HEK293 (cell line): ENCODE measurements around the gene PHF3.

Source experiments
- ELK4 ChIP-seq: IDR thresholded peaks from 2 replicates; pipeline ENCODE4 v1.6.1; 2011; ENCODE audit warnings: mild to moderate bottlenecking, low read depth, low read length, borderline replicate concordance
- IKZF3 ChIP-seq: fragments of 450-650 bp; IDR thresholded peaks from 2 replicates; pipeline ENCODE4 v1.5.0; 2018; ENCODE audit warnings: missing biosample characterization, mild to moderate bottlenecking, missing genetic modification characterization, moderate library complexity
- KLF7 ChIP-seq: fragments of 450-650 bp; formaldehyde crosslinking; IDR thresholded peaks from 2 replicates; pipeline ENCODE4 v1.5.1; 2016; ENCODE audit warnings: missing biosample characterization, missing genetic modification characterization, borderline replicate concordance
- PRDM10 ChIP-seq: fragments of 450-650 bp; formaldehyde crosslinking; IDR thresholded peaks from 2 replicates; pipeline ENCODE4 v1.5.1; 2016; ENCODE audit warnings: missing biosample characterization, missing genetic modification characterization
- SCRT2 ChIP-seq: fragments of 450-650 bp; formaldehyde crosslinking; IDR thresholded peaks from 2 replicates; pipeline ENCODE4 v1.5.1; 2016; ENCODE audit warnings: missing biosample characterization, missing genetic modification characterization
- TCF7L2 ChIP-seq: IDR thresholded peaks from 2 replicates; pipeline ENCODE4 v1.6.1; 2011; ENCODE audit warnings: low read depth, mild to moderate bottlenecking, inconsistent platforms, low read length, moderate library complexity, borderline replicate concordance
- ZBTB44 ChIP-seq: fragments of 450-650 bp; IDR thresholded peaks from 2 replicates; pipeline ENCODE4 v1.5.1; 2018; ENCODE audit warnings: missing biosample characterization, mild to moderate bottlenecking, missing genetic modification characterization
- ZEB2 ChIP-seq: fragments of 450-650 bp; formaldehyde crosslinking; IDR thresholded peaks from 2 replicates; pipeline ENCODE4 v1.5.1; 2016; ENCODE audit warnings: missing biosample characterization, missing genetic modification characterization
- ZNF112 ChIP-seq: fragments of 450-650 bp; formaldehyde crosslinking; IDR thresholded peaks from 2 replicates; pipeline ENCODE4 v1.5.0; 2017; ENCODE audit warnings: missing biosample characterization, missing genetic modification characterization
- ZNF37A ChIP-seq: fragments of 450-650 bp; IDR thresholded peaks from 2 replicates; pipeline ENCODE4 v1.5.1; 2018; ENCODE audit warnings: missing biosample characterization, missing genetic modification characterization
- ZNF426 ChIP-seq: fragments of 450-650 bp; formaldehyde crosslinking; IDR thresholded peaks from 2 replicates; pipeline ENCODE4 v1.5.1; 2017; ENCODE audit warnings: missing biosample characterization, missing genetic modification characterization, mild to moderate bottlenecking, inconsistent platforms, moderate library complexity
- ZNF510 ChIP-seq: fragments of 450-650 bp; formaldehyde crosslinking; IDR thresholded peaks from 2 replicates; pipeline ENCODE4 v1.5.1; 2018; ENCODE audit warnings: mild to moderate bottlenecking, missing genetic modification characterization, missing biosample characterization; ENCODE audit not compliant: insufficient replicate concordance
- ZNF544 ChIP-seq: fragments of 450-650 bp; formaldehyde crosslinking; IDR thresholded peaks from 2 replicates; pipeline ENCODE4 v1.5.0; 2017; ENCODE audit warnings: missing biosample characterization, missing genetic modification characterization
- ZNF549 ChIP-seq: fragments of 450-650 bp; IDR thresholded peaks from 2 replicates; pipeline ENCODE4 v1.5.1; 2018; ENCODE audit warnings: missing biosample characterization, missing genetic modification characterization, mild to moderate bottlenecking, inconsistent platforms, moderate library complexity
- ZNF580 ChIP-seq: fragments of 450-650 bp; formaldehyde crosslinking; IDR thresholded peaks from 2 replicates; pipeline ENCODE4 v1.5.1; 2016; ENCODE audit warnings: missing biosample characterization, missing genetic modification characterization
- ZNF585B ChIP-seq: fragments of 450-650 bp; formaldehyde crosslinking; IDR thresholded peaks from 2 replicates; pipeline ENCODE4 v1.5.1; 2016; ENCODE audit warnings: missing biosample characterization, missing genetic modification characterization
- ZNF658 ChIP-seq: fragments of 450-650 bp; formaldehyde crosslinking; IDR thresholded peaks from 2 replicates; pipeline ENCODE4; 2016; ENCODE audit warnings: missing biosample characterization, missing genetic modification characterization
- ZNF704 ChIP-seq: fragments of 450-650 bp; formaldehyde crosslinking; IDR thresholded peaks from 2 replicates; pipeline ENCODE4 v1.5.1; 2016; ENCODE audit warnings: missing biosample characterization, missing genetic modification characterization
- TF ChIP-seq, protein P1 (sequence below): fragments of 450-650 bp; formaldehyde crosslinking; IDR thresholded peaks from 2 replicates; pipeline ENCODE4 v1.5.1; 2016; ENCODE audit warnings: missing biosample characterization, missing genetic modification characterization, borderline replicate concordance
- TF ChIP-seq, protein P2 (sequence below): sonication (generic); formaldehyde crosslinking; IDR thresholded peaks from 2 replicates; pipeline ENCODE4 v1.8.1; 2022; ENCODE audit warnings: mild to moderate bottlenecking, moderate library complexity, missing genetic modification reagents
- TF ChIP-seq, protein P3 (sequence below): fragments of 450-650 bp; formaldehyde crosslinking; IDR thresholded peaks from 2 replicates; pipeline ENCODE4 v1.5.1; 2017; ENCODE audit warnings: missing biosample characterization, missing genetic modification characterization

Gene PHF3

DNA sequence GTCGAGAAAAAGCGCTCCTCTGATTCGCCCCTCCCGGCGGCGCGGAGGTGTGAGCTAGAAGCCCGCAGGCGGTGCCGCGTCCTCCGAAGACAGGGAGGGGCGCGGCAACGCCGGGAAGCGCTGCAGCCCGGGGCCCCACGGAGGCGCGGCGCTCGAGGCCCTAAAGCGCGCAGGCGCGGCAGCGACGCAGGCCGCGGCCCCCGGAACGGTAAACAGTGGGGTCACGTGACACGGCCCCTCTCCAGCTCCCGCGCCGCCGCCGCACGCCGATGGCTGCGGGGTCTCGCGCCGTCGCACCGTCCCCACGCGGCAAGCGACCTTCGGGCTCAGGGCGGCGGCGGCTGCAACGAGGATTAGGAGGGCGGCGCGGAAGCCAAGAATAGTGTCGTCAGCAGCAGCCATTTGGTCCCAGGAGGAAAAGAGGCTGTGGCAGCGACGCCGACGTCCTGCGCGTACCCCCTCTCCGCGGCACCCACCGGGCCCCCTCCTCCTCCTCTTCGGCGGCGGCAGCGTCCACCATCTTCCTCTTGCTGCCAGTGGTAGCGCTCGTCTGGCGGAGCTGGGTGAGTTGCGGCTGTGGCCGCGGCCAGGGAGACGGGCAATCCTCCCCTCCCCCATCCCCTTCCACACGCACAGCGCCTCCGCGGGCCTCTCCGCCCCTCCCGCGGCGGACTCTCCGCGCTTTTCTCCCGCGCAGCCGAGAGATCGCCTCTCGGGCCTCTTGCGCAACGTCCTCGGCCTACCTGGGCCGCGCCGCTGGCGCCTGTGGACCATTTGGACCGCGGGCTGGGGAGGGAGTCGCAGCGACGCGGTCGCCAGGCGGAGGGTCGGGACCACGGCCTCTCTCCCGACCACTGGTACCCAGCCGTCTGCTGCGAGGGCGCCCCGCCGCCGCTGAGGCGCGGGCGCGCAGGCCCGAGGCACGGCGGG is at the start of gene PHF3 (continued):
- TF ChIP-seq, protein P1, sequence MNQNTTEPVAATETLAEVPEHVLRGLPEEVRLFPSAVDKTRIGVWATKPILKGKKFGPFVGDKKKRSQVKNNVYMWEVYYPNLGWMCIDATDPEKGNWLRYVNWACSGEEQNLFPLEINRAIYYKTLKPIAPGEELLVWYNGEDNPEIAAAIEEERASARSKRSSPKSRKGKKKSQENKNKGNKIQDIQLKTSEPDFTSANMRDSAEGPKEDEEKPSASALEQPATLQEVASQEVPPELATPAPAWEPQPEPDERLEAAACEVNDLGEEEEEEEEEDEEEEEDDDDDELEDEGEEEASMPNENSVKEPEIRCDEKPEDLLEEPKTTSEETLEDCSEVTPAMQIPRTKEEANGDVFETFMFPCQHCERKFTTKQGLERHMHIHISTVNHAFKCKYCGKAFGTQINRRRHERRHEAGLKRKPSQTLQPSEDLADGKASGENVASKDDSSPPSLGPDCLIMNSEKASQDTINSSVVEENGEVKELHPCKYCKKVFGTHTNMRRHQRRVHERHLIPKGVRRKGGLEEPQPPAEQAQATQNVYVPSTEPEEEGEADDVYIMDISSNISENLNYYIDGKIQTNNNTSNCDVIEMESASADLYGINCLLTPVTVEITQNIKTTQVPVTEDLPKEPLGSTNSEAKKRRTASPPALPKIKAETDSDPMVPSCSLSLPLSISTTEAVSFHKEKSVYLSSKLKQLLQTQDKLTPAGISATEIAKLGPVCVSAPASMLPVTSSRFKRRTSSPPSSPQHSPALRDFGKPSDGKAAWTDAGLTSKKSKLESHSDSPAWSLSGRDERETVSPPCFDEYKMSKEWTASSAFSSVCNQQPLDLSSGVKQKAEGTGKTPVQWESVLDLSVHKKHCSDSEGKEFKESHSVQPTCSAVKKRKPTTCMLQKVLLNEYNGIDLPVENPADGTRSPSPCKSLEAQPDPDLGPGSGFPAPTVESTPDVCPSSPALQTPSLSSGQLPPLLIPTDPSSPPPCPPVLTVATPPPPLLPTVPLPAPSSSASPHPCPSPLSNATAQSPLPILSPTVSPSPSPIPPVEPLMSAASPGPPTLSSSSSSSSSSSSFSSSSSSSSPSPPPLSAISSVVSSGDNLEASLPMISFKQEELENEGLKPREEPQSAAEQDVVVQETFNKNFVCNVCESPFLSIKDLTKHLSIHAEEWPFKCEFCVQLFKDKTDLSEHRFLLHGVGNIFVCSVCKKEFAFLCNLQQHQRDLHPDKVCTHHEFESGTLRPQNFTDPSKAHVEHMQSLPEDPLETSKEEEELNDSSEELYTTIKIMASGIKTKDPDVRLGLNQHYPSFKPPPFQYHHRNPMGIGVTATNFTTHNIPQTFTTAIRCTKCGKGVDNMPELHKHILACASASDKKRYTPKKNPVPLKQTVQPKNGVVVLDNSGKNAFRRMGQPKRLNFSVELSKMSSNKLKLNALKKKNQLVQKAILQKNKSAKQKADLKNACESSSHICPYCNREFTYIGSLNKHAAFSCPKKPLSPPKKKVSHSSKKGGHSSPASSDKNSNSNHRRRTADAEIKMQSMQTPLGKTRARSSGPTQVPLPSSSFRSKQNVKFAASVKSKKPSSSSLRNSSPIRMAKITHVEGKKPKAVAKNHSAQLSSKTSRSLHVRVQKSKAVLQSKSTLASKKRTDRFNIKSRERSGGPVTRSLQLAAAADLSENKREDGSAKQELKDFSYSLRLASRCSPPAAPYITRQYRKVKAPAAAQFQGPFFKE (tag by site-specific recombination), result no peak
- TF ChIP-seq ZNF510 (tag by site-specific recombination), result no peak
- no peak for TF ChIP-seq ZNF37A
- TF ChIP-seq ZNF658 (tag by site-specific recombination), result no peak
- no peak for TF ChIP-seq TCF7L2
- no peak for TF ChIP-seq ZNF544 (tag by site-specific recombination)
- TF ChIP-seq ZBTB44 (tag by site-specific recombination), result peak; percentile 65; the same call in 1 of the 2 replicates
- TF ChIP-seq ELK4, result no peak
- TF ChIP-seq PRDM10 (tag by site-specific recombination), result peak; percentile 90
- no peak for TF ChIP-seq ZNF704
- TF ChIP-seq KLF7, result peak; percentile 50; the same call in 1 of the 2 replicates
- TF ChIP-seq ZNF585B (tag by site-specific recombination), result peak; percentile 44
- peak; percentile 46; the same call in 1 of the 2 replicates for TF ChIP-seq IKZF3 (tag by site-specific recombination)
- TF ChIP-seq ZNF112 (tag by site-specific recombination), result no peak
- TF ChIP-seq ZEB2 (tag by site-specific recombination), result peak; percentile 96
- TF ChIP-seq, protein P2, sequence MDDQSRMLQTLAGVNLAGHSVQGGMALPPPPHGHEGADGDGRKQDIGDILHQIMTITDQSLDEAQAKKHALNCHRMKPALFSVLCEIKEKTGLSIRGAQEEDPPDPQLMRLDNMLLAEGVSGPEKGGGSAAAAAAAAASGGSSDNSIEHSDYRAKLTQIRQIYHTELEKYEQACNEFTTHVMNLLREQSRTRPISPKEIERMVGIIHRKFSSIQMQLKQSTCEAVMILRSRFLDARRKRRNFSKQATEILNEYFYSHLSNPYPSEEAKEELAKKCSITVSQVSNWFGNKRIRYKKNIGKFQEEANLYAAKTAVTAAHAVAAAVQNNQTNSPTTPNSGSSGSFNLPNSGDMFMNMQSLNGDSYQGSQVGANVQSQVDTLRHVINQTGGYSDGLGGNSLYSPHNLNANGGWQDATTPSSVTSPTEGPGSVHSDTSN, result peak; percentile 84
- TF ChIP-seq ZNF580 (tag by site-specific recombination), result peak; percentile 79; the same call in 1 of the 2 replicates
- no peak for TF ChIP-seq ZNF549 (tag by site-specific recombination)
- TF ChIP-seq, protein P3, sequence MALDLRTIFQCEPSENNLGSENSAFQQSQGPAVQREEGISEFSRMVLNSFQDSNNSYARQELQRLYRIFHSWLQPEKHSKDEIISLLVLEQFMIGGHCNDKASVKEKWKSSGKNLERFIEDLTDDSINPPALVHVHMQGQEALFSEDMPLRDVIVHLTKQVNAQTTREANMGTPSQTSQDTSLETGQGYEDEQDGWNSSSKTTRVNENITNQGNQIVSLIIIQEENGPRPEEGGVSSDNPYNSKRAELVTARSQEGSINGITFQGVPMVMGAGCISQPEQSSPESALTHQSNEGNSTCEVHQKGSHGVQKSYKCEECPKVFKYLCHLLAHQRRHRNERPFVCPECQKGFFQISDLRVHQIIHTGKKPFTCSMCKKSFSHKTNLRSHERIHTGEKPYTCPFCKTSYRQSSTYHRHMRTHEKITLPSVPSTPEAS, result peak; percentile 52; the same call in 1 of the 2 replicates
- TF ChIP-seq ZNF426 (tag by site-specific recombination), result no peak
- peak; percentile 19; the same call in 1 of the 2 replicates for TF ChIP-seq SCRT2 (tag by site-specific recombination)
